ENCODE data around the gene NXPH4.

NXPH4 gene

GRCh38 chr12:57243521-57244311, 27.1 kb downstream of the NXPH4 start:
- no peak for DNase-seq (ENCODE audit: low read depth)

GRCh38 chr12:57244312-57244696, 27.7 kb downstream of the NXPH4 start:
- DNase-seq (ENCODE audit: low read depth), result no peak

GRCh38 chr12:57247041-57247440, 30.4 kb downstream of the NXPH4 start:
- no peak for DNase-seq (ENCODE audit: low read depth)

GRCh38 chr12:57248934-57249742, 32.5 kb downstream of the NXPH4 start:
- DNase-seq (ENCODE audit: low read depth), result no peak

- no peak for DNase-seq (ENCODE audit: low read depth)
Observed at GRCh38 chr12:57250541-57250940, 33.9 kb downstream of the NXPH4 start.

GRCh38 chr12:57250956-57251355, 34.4 kb downstream of the NXPH4 start, which contains the start of gene STAC3:
Gene STAC3, minus strand, starts transcription at chr12:57251187. Its CDS starts 1,551 bp downstream, at chr12:57249636.
- no peak for DNase-seq (ENCODE audit: low read depth)

GRCh38 chr12:57254506-57255280, 38.1 kb downstream of the NXPH4 start:
- DNase-seq (ENCODE audit: low read depth), result no peak

- DNase-seq (ENCODE audit: low read depth), result no peak
Observed at GRCh38 chr12:57255916-57256315, 39.3 kb downstream of the NXPH4 start.

- no peak for DNase-seq (ENCODE audit: low read depth)
Observed at GRCh38 chr12:57258977-57259970, 42.7 kb downstream of the NXPH4 start.

- no peak for DNase-seq (ENCODE audit: low read depth)
Observed at GRCh38 chr12:57260366-57260765, 43.8 kb downstream of the NXPH4 start.

GRCh38 chr12:57261428-57261865, 44.9 kb downstream of the NXPH4 start:
- DNase-seq (ENCODE audit: low read depth), result no peak

- no peak for DNase-seq (ENCODE audit: low read depth)
Observed at GRCh38 chr12:57262126-57262822, 45.7 kb downstream of the NXPH4 start.

GRCh38 chr12:57263096-57263495, 46.5 kb downstream of the NXPH4 start:
- DNase-seq (ENCODE audit: low read depth), result no peak

- no peak for DNase-seq (ENCODE audit: low read depth)
Observed at GRCh38 chr12:57266681-57267080, 50.1 kb downstream of the NXPH4 start.

GRCh38 chr12:57268264-57268663, 51.7 kb downstream of the NXPH4 start:
- DNase-seq (ENCODE audit: low read depth), result peak; percentile 25

- no peak for DNase-seq (ENCODE audit: low read depth)
Observed at GRCh38 chr12:57270966-57271470, 54.4 kb downstream of the NXPH4 start.

- DNase-seq (ENCODE audit: low read depth), result no peak
Observed at GRCh38 chr12:57272337-57273151, 56.0 kb downstream of the NXPH4 start.

- DNase-seq (ENCODE audit: low read depth), result no peak
Observed at GRCh38 chr12:57273516-57273915, 56.9 kb downstream of the NXPH4 start.
